Measurements from ENCODE around the gene SLC8A1.

The SLC8A1 gene

DNA sequence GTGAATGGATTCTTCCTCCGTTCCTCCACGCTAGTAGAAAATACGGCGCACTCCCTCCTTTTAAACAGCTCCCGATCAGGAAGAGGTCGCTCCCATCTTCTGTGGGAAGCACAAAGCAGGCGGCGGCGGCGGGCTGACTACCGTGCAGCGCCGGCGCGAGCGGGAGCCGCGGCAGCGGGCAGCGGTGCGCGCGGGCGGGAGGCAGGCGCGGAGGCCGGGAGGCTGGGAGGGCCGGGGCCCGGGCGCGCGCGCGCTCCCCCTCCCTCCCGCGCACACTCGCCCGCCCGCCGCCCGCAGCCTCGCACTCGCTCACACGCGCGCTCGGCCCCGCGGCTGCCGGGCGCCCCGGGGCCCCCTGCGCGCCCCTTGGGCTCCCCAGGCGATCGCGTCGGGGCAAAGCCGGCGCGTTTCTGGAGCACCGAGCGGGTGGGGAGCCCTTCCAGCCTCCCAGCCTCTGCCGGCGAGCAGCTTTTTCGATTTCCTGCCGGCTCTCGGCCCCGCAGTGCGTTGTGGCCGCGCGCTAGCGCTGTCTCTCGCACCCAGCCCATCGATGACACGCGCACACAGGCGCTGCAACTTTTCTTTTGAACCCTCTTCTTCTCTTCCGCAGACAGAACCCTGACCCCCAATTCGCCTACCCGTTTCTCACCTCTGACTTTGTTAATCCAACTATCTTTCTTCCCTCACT is at the start of gene SLC8A1:
SLC8A1 (minus strand) TSS at position 173 of the 688 bp plus-strand sequence.
- DNase-seq (ENCODE audit: low read depth in 2 of 2), result no peak

DNA sequence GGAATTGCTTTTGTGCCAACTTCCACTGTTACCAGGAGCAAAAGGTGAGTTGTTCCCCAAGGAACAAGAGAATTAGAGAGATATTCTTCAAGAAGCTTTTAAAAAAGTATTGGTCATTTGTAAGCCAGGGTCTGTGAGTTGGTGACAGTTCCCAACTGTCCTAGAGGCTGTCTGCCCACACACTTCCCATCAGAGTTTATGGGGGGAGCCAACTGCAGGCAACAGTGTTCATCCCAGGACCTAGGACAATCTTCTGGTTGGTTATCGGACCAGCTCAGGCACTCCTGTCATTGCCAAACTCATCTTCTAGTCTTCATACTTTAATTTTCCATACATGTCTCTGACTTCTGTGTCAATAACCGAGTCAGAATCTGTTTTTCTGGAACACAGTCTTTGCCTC is 47.5 kb upstream of the SLC8A1 start:
- DNase-seq (ENCODE audit: low read depth in 2 of 2), result no peak

DNA sequence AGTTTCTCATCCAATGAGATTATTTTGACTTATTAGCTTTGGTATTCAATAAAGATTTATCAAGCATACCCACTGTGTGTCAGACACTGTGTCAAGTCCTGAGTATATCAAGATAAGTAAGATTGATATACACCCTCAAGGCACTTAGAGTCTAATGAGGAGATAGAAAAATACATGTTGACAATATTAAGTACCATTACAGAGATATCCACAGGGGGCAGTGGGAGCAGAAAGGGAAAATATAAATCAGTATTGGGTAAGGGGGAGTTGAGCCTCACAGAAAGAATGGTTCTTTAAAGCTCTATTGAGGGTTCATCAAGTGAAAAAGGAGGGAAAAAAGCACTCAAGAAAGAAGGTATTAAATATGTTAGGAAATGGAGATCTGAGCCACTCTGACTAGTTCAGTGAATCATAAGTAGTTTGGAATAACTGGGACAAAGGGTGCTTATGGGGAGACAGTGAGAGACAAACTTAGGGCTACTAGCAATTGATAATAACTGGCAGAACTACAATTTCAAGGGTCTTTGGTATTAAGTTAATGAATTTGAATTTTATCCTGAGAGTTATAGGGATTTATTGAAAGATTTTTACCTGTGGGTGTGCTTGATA is 45.5 kb upstream of the SLC8A1 start:
- DNase-seq (ENCODE audit: low read depth in 2 of 2), result no peak

DNA sequence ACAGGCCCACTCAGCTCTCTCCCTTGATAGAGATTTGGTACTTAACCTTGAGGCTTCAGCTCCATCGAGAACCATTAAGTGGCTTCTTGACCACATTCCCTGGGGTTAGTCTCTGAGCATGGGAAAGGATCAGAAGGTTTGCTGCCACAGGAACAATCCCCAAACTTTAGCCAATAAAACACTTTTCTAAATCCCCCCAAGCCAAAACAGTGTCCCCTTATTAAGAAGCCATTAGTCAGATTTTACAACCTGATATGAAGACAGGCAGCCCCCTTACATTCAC is 37.7 kb upstream of the SLC8A1 start:
- DNase-seq (ENCODE audit: low read depth in 2 of 2), result no peak

DNA sequence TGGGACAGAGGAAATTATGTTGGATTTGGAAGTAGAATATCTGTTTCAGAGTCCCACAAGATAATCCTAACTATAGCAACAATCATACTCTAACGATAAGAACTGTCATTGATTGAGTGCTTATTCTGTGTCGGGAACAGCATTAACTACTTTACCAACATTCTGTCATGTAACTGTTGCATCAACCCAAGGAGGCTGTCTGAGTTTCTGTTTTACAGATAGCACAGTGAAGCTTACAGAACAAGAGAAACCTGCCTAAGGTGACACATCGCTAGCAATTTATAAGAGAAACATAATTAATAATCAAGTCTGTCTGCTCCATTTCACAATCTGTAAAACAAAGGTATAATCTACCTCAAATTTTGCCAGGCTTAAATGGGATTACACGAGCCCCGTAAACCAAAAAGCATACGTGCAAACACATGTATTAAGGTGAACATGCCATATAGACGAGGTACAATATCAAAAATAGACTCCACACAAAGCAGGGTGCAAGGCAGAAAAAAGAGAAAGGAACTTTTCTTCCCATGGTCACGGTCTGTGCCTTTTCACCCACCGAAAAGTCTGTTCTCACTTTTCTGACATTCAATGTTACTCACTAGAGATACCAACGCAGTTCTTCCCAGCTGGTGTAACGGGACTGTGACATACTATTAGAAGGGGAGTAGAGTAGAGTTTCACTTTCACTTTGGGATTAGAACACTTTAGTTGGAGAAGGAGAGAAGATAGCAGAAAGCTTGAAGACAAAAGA is 37.2 kb upstream of the SLC8A1 start:
- no peak for DNase-seq (ENCODE audit: low read depth in 2 of 2)

DNA sequence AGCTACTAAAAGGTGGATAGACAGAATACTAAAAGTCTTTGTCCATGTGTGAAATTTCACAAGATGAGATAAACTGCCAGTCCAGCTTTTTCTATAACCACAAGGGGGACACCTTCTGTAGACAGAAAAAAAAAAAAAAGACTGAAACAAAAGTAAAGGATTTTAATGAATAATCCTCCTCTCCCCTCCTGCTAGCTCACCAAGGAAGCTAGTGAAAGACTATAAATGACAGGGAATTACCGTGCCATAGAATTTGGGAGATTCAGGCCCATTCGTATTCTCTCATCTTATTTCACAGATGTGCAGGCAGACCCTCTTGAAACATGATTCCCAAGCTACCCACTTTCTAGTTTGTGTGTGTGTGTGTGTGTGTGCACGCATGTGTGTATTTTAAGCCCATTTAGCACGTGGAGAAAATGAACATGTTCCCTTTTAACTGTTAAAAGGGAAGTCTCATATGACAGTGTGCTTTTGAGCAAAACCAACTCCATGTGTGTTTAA is 36.3 kb upstream of the SLC8A1 start:
- no peak for DNase-seq (ENCODE audit: low read depth in 2 of 2)

DNA sequence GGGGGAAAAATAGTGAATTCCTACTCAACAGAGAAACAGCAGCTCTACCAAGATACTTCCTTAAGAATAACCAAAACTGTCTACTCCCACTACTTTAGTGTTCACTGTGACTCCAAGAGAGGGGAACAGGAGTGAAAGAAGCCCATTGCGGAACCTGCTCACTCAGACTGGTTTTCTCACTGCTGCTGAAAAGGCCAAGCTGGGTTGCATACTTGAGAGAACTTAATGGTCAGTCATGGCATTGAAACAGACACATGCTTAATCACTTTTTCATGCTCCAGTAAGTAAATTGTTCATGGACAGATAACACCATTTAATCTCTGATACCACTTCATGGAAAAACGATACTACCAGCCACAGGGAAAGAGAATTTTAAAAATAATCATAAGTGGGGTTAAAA is 35.7 kb upstream of the SLC8A1 start:
- DNase-seq (ENCODE audit: low read depth in 2 of 2), result no peak

DNA sequence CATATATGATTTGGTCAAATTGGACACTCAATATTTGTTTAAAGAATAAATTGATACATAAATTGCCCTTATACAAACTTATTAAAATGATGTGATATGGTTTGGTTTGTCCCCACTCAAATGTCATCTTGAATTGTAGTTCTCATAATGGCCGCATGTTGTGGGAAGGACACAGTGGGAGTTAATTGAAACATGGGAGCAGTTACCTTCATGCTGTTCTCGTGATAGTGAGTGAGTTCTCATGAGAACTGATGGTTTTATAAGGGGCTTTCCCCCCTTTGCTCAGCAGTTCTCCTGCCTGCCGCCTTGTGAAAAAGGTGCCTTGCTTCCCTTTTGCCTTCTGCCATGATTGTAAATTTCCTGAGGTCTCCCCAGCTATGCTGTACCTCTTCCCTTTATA is 34.0 kb upstream of the SLC8A1 start:
- no peak for DNase-seq (ENCODE audit: low read depth in 2 of 2)

DNA sequence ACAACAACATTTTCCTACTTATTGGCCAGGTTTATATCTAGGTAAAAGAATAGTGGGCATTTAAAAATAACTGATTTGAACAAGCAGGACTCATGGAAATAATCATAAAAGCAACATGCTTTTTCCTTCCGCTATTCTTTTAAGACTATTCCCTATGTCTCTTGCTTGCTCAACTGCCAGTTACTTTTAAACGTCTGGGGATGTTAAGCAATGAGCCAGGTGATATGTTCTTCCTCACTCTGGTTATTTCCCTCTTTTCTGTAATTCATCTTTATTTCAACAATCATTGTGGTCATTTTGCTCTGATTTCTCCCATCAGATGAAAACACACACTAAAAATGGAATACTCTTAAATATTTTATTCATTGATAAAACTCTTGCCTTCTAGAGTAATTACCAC is 33.4 kb upstream of the SLC8A1 start:
- DNase-seq (ENCODE audit: low read depth in 2 of 2), result no peak

DNA sequence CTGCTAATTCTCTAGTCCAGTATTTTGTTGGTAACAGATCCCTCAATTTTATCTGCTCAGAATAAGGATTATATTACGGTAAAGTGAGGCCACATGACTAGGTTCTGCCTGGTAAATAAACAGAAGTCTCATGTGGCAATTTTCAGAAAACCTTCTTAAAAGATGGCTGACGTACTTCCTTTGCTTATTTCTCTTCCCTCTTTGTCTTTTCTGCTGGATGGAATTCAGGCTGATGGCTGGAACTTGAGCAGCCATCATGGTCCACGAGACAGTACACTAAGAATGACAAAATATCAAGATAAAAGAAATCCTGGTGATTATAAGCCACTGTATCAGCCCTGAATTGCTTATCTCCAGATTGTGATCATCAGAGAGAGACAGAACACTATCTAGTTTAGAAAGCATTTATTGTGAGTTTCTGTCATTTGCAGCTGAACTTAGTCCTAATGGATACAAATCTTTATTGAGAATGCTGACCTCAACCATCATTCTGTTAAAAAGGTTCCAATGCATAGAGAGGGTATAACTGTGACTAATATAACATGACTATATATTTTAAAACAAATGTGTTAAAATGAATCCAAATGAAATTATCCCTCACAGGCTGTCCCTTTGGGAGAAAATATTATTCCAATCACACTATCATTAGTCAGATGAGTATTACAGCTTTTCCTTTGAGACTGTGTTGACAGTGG is 31.8 kb upstream of the SLC8A1 start:
- DNase-seq (ENCODE audit: low read depth in 2 of 2), result no peak

DNA sequence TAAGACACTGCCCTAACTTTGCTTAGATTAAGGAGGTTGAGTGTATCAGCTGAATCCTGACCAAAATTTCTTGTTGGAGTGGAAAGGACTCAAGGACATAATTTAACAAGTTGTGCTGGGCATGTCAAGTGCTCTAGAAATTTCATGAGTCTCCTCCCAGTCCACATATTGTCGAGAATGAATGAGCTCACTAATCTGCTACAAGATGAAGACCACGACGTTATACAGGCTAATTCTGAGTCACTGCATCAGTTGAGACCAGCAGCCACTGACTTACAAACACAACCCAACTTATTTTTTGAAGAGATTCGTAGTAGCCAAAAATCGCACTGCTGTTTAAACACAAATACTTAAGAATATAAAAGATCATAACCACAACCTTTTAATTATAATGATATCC is 28.7 kb upstream of the SLC8A1 start:
- DNase-seq (ENCODE audit: low read depth in 2 of 2), result no peak

DNA sequence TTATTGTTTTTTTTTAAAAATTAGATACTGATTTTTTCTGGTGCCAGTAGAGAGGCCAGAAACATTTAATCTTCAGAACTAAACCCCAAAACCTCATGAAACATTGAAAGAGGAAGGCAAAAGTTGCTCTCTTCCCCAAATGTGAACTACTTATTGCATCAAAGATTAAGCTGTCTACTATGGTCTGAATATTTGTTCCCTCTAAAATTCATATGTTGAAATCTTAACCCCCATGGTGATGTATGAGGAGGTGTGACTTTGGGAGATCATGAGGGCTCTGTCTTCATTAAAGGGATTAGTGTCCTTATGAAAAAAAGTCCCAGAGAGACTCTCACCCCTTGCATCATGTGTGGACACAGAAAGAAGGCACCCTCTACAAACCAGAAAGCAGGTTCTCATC is 28.2 kb upstream of the SLC8A1 start:
- DNase-seq (ENCODE audit: low read depth in 2 of 2), result no peak

DNA sequence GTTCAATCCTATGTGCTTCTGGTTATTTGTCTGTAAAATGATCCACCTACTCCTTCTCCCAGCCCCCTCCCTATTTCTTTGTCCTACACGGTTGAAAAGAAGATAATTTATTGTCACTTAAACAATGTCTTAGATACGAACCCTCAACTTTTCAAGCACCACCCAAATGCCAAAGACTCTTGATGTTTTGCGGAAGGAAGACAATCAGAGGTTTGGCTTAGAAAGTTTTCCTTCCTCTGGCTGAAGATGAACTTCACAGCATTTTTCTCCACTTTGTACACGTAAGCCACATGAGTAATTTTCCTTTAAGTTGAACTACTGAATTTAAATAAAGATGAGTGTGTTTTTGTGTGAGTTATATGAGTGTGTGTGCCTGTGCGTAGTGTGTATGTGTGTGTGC is 25.5 kb upstream of the SLC8A1 start:
- DNase-seq (ENCODE audit: low read depth in 2 of 2), result no peak

DNA sequence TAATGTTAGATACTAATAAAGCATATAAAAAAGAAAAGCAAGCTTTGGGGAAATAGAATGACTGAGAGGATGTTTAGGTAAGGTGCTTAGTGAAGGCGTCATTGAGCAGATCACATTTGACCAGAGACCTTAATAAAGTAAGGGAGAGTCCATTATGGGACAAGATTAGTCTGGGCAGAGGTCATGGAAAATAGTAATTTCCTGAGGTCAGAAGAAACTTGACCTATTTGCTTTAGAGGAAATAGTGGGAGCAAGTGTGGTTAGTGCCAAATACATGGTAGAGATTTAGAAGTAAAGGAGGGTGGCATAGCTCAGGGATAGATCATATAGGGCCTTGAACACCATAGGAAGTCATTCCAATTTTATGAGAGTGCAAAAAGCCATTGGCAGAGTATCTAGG is 24.5 kb upstream of the SLC8A1 start:
- DNase-seq (ENCODE audit: low read depth in 2 of 2), result no peak

DNA sequence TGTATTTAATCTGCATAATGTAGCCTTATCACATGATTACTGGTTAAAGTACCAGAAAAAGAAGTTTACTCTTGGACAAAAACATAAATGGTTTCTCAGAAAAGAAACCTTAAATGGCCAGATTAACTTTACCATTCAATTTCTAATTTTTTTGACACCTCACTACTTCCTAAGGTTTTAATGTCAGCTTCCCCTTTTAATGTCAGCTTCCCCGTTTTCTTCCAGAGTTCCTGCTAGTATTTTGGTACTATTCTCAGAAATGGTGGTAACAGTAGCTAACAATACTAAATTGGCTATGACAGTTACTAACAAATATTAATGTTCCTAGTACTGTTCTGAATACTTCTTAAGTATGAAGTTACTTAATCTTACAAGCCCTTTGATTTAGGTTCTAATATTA is 22.4 kb upstream of the SLC8A1 start:
- DNase-seq (ENCODE audit: low read depth in 2 of 2), result no peak

DNA sequence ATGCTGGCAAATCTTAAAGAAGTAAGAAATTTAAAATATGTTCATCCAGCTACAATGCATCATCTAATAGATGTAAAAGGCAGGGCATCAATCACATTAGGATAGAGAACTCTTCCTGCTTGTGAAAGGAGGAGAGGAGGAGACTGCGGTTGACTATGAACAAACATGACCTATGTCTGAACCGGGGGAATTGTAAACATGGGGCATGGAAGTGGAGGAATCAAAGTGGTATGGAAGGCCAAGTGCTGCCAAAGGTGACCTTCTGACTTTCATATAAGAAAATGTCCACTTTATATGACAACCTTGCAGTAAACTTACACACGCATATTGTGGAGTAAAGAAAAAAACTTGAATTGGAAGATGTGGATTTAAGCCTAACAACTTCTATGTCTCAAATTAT is 20.0 kb upstream of the SLC8A1 start:
- no peak for DNase-seq (ENCODE audit: low read depth in 2 of 2)

DNA sequence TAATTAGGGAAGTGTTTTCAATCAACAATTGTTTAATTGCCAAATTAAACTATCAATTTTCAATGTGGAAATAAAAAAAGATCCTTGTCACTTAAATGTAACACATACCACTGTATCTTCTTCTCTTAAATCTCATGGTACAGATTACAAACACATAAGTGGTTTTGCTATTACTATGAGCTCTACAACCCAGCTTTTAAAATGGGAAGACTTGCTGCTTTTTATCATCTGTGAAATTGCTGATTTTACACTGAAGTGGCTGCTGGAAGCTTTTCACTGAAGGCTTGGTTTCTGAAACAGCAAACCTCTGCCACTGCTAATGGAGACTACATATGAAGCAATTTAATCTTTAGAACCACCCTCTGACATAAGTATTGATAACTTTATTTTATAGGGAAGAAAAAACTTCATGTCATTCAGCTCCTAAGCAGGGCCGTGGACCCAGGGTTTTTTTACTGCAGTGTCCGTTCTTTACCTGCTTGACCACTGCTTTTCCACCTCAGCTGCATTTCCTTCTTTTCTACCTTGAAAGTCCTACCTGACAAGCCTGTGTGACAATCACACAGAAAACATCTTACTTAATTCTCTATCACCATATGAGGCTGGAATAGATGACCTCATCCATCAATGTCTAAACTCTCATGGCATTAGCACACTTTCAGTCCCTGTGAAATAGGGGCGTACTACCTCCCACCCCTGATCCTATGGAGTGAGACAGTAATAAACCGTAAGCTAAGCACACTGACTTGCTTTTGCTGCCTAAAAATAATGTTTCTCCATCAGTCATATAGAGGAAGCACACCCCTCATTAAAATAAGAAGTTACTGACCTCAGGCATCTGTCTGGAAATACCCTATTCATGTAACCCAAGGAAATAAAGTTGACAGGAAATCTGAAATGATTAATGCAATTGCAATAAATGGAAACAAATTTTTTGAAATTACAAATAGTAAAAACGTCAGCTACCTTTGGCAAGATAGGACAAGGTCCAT is 19.2 kb upstream of the SLC8A1 start:
- DNase-seq (ENCODE audit: low read depth in 2 of 2), result no peak

DNA sequence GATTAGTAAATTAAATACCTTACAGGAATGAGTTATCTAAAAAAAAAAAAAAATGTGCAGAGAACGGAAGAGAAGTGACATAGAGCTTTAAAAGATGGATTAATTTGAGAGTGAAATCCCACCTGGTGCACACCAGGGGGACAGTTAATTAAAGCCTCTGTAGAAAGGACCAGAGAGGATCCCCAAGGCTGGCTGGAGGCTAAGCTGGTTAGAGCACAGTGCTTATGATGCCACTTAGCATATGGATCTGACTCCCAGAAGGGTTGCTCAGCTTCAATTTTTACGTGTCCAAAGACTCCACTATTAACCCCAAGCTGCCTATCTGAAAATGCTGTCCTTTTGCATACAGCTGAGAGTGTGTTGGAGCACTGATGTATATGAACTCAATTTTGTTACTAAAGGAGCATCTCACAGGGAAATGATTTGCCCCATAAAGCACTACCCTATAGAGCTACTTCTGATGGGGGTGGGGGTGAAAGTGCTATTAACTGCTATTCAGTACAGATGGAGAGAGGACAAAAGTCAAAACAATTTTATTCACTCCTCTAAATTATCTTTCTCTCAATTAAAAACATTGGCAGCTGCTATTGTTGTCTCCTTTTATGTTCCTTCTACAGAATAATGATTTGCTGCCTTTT is 15.2 kb upstream of the SLC8A1 start:
- no peak for DNase-seq (ENCODE audit: low read depth in 2 of 2)

DNA sequence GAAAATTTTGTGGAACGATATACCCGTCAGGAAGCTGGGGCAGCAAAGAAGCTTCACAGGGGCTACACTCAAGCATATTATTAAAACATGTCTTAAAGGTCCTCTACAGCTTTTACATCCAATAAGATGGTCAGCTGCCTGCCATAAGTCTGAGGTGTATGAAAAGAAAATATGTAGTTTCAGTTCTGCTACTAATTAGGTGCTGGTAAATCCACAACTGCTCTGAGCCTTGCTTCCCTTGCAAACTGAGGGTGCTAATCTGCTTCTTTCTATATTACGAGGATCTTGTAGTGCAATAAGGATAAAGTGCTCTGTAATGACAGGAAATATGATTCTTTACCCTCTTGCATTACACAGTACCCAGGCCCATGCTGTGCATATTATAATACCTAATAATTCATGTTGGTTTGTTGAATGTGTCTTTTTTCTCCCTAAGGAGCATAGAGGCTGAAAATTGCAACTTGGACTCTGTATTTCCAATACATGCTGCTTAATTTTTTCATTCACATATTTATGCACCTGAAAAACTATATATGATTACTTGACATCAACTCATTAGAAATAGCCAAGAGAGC is 14.5 kb upstream of the SLC8A1 start:
- DNase-seq (ENCODE audit: low read depth in 2 of 2), result no peak

DNA sequence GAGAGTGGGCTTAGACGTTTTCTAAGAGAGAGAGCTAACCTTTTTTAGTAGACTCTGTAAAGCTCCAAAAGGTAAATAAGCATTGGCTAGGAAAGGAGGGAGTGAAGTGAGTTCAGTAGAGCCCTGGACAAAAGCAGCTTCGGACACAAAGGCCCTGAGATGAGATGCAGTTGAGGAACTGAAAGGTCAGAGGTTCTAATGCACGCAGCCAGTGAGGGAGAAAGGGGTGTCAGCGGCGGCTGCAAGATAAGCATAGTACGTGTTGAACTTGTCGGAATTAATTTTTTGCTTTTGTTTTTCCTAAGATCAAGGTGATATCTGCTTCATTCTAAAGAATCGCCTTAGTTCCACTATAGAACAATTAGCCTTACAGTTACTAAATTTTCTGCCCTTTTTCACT is 11.2 kb upstream of the SLC8A1 start:
- no peak for DNase-seq (ENCODE audit: low read depth in 2 of 2)
